AG10803 (cell line): ENCODE measurements around the gene EFHC1.

Source experiments
- DNase-seq: peaks from one replicate; pipeline ENCODE4 v3.0.0; 2010; ENCODE audit warnings: low read depth
- H3K4me3 ChIP-seq: 2 replicates; pipeline ENCODE4 v1.5.1; 2011; ENCODE audit warnings: mild to moderate bottlenecking, low read length, control low read depth
- TF ChIP-seq, protein P1 (sequence below): conservative IDR thresholded peaks from 2 replicates; pipeline ENCODE4 v1.5.1; 2011; ENCODE audit warnings: mild to moderate bottlenecking, low read length, control low read depth, inconsistent platforms

Gene EFHC1

DNA sequence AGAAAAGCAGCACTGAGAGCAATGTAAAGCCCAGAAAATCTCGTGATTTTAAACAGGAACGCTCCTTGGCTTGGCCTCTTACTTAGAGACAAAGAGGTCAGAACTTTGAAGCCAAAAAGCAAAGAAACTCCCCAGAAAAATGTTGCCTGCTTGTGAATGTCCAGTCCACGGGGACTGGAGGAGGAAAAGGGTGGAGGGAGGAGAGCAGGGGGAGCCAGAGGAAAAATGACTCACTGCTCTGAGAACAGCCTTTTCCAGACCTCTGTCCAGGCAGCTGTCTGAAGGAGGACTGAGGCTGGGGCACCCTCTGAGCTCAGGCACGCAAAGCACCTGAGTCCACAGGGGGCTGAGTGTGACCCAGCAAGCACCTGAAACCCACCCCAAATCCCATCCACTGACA lies 92.1 kb downstream of the EFHC1 start:
- H3K4me3 ChIP-seq = no peak overlapping the region
- TF ChIP-seq, protein P1, sequence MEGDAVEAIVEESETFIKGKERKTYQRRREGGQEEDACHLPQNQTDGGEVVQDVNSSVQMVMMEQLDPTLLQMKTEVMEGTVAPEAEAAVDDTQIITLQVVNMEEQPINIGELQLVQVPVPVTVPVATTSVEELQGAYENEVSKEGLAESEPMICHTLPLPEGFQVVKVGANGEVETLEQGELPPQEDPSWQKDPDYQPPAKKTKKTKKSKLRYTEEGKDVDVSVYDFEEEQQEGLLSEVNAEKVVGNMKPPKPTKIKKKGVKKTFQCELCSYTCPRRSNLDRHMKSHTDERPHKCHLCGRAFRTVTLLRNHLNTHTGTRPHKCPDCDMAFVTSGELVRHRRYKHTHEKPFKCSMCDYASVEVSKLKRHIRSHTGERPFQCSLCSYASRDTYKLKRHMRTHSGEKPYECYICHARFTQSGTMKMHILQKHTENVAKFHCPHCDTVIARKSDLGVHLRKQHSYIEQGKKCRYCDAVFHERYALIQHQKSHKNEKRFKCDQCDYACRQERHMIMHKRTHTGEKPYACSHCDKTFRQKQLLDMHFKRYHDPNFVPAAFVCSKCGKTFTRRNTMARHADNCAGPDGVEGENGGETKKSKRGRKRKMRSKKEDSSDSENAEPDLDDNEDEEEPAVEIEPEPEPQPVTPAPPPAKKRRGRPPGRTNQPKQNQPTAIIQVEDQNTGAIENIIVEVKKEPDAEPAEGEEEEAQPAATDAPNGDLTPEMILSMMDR = no peak
- DNase-seq = peak; percentile 86

DNA sequence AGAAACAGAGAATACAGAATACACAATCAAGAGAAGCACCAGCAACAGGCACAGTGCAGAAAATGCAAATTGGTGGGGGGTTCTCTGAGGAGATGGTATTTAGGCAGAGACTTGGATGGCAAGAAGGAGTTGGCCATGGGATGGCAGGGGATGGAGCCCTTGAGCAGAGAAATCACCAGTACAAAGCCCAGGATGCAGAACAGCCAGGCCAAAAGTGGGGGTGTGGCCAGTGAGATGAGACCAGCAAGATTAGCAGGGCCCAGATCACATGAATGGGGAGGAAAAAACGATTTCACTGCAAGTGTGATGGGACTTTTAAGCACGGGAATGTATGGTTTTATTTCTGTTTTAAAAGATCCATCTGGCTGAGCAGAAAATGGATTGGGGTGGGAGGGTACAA lies 93.3 kb downstream of the EFHC1 start:
- no peak for DNase-seq
- no peak overlapping the region for H3K4me3 ChIP-seq
- TF ChIP-seq, protein P1 = no peak

DNA sequence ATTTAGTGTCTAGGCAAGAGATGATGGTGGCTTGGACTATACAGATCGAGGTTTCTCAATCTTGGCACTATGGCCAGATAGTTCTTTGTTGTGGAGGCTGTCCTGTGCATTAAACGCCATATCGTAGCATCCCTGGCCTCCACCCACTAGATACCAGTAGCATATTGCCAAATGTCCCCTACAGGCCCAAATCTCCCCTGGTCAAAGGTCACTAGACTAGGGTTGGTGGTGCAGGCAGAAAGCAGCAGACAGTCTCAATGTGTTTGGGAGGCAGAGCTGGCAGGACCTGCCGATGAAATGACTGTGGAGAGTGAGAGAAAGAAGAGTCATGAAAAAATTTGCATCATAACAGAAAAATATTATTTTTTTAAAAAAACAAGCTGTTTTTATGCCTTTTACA lies 93.8 kb downstream of the EFHC1 start:
- H3K4me3 ChIP-seq = no peak overlapping the region
- TF ChIP-seq, protein P1 = no peak
- DNase-seq = no peak

DNA sequence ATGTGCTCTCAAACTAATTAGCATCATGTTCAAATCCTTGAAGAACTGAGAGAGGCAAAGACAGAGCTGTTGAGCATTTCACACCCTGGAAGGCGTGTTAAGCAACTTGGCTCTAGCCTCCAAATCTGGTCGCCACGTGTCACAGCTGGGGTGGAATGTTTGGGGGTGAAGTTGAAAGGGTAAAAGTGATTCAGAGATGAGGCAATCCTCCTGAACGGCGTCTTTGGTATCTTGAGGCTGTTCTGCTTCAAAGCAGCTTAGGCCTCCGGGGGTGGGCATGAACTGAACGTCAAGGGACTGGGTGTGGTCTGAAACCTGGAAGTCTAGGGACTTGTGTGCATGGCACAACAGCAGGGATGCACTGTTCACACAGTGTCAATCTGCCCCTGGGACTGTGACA lies 94.4 kb downstream of the EFHC1 start:
- H3K4me3 ChIP-seq = no peak overlapping the region
- TF ChIP-seq, protein P1 = no peak
- DNase-seq = peak; percentile 93

DNA sequence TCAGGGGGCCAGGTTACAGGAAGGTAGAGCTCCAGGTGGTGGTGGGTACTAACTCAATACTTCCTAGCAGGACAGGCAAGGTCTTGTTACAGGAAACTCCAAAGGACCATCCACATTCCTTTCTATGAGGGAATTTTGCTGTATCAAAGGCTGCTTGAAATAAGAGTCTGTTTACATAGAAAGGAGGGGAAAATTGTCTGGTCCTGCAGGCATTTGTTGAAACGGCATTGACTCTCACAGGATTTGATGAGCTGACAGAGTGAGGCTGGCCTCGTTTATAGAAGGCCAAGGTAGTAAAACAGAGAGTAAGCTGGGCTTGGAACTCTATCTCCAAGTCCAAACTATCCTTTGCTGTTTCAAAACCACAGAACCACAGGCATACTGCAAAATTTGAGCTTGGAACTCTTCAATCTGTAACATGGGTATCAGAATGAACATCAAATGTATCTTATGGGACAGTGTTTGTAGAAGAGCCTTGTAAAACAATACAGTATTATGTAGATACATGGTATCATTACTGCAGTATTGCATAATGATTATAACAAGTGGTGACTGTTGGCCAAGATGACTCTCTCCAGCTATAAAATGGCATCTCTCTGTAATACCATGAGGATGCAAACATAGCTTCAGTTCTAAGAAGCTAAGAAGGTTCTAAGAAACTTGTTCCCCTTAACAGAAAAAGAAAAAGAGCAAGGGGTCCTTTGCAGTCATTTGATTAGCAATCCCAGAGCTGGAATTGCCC lies 95.2 kb downstream of the EFHC1 start:
- H3K4me3 ChIP-seq = no peak overlapping the region
- TF ChIP-seq, protein P1 = no peak
- no peak for DNase-seq

DNA sequence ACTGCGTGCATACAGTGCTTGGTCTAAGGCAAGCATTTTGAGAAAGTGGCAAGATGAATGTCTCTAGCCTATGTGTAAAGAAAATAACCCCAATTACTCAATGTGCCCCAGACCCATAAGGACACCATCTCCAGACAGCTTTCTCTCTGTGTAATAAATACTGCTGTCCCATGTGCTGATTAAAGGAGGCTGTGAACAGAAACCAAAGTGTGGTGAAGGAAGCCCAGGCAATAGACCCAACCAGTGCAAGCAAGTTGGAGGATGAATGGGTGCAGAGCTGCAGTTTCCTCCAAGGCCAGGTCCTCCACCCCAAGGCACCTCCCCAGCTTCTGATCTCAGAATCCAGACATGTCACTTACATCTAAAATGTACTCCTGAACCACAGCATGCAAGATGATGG lies 96.1 kb downstream of the EFHC1 start:
- DNase-seq = no peak
- TF ChIP-seq, protein P1 = no peak
- H3K4me3 ChIP-seq = no peak overlapping the region

DNA sequence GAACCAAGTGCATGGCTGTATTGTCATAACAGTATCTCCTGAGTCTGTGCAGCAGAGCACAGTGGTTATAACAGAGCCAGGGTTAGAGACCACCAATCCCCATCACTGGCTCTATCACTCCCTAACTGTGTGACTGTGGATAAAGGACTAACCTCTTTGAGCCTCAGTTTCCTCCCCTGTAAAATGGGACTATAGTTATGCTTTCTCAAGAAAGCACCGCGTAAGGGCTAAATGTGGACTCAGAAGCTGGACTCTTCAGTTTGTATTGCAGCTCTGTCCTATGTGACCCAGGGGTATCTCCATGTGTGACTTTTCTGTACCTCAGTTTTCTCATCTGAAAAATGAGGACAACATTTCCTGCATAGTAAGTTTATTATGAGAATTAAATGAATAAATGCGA lies 96.8 kb downstream of the EFHC1 start:
- H3K4me3 ChIP-seq = no peak overlapping the region
- TF ChIP-seq, protein P1 = no peak
- no peak for DNase-seq
